Heart left ventricle (tissue), 16 donors: ENCODE results near the gene PARVG. TPM values are rescaled to one million over a fixed set of nuclear protein-coding genes. Genes with fewer than 3 reads are reported as not detected.

Experiments
- ATAC-seq, 4 donors: fragments of 200-7000 bp; cut with Tn5 transposase; one replicate each; pipeline ENCODE4 v1.9.1; 2020 to 2022; ENCODE audit warnings: moderate library complexity in 4 of 4, mild to moderate bottlenecking in 3 of 4, moderate number of reproducible peaks in 1 of 4
- DNase-seq, 5 donors: peaks; one replicate each; pipeline ENCODE4 v3.0.0-alpha.2; 2020
- H3K27ac ChIP-seq, 12 donors: fragments of 200-600 bp; sonication (generic) in 4 of 12; one replicate each; pipeline versions ENCODE4 v1.5.0 to v1.8.0; 2016 to 2022; ENCODE audit warnings: mild to moderate bottlenecking in 2 of 12
- H3K27me3 ChIP-seq, 9 donors: fragments of 200-600 bp; sonication (generic) in 2 of 9; one replicate each; pipeline versions ENCODE4 v1.5.1 to v1.8.0; 2016 to 2022; ENCODE audit warnings: mild to moderate bottlenecking in 3 of 9
- H3K36me3 ChIP-seq, 9 donors: fragments of 200-600 bp; sonication (generic) in 2 of 9; one replicate each; pipeline versions ENCODE4 v1.5.0 to v1.8.0; 2018 to 2022; ENCODE audit warnings: mild to moderate bottlenecking in 2 of 9
- H3K4me1 ChIP-seq, 12 donors: fragments of 200-600 bp; sonication (generic) in 4 of 12; one replicate each; pipeline versions ENCODE4 v1.5.0 to v1.8.0; 2016 to 2022; ENCODE audit warnings: mild to moderate bottlenecking in 3 of 12
- H3K4me3 ChIP-seq, 12 donors: fragments of 200-600 bp; sonication (generic) in 4 of 12; one replicate each; pipeline versions ENCODE4 v1.5.0 to v1.8.0; 2017 to 2022; ENCODE audit warnings: mild to moderate bottlenecking in 9 of 12, moderate library complexity in 4 of 12
- H3K9me3 ChIP-seq, 12 donors: fragments of 200-600 bp; sonication (generic) in 4 of 12; one replicate each; pipeline versions ENCODE4 v1.5.0 to v1.8.0; 2016 to 2022; ENCODE audit warnings: mild to moderate bottlenecking in 1 of 12
- POLR2A ChIP-seq, 2 donors: fragments of 450-650 bp; IDR thresholded peaks; one replicate each; pipeline ENCODE4 v1.6.1; 2017; ENCODE audit warnings: antibody characterized with exemption in 2 of 2, mild to moderate bottlenecking in 2 of 2, moderate library complexity in 2 of 2
- WGBS, 4 donors: extraction: QIAGEN DNeasy Blood & Tissue Kit in 2 of 4; methylation state at CpG; one replicate each; pipeline versions ENCODE4 v1.1.5 to v1.1.7; 2013 to 2018; 5-methylcytosine and 5-hydroxymethylcytosine counted together
- intact Hi-C, 10 donors: fragments of 100-400 bp; cut with DNase I; formaldehyde crosslinking; loops; one replicate each; pipeline versions ENCODE4 v1.11.1 to v1.14.2; 2022
- polyA plus RNA-seq, 2 donors: library from polyadenylated mRNA; stranded (reverse); fragments of 200-250 nt; gene quantifications; one replicate each; pipeline ENCODE4 v1.2.3, GENCODE V29; 2013
- total RNA-seq, 9 donors: library from RNA; depleted of rRNA in 2 of 9; stranded (reverse); fragments of >200 nt in 2 of 9; fragmentation: NEBNext Ultra II Directional in 3 of 9; extraction: Animal tissue kit (Norgen Biotek cat#: 25700) in 3 of 9; gene quantifications; one replicate each; pipeline versions ENCODE4 v1.1.0 to v1.2.4, GENCODE V29; 2016 to 2023
- TF ChIP-seq, protein P1 (sequence below), 12 donors: fragments of 200-600 bp; sonication (generic) in 4 of 12; IDR thresholded peaks; one replicate each; pipeline versions ENCODE4 v1.5.0 to v1.8.0; 2018 to 2022; ENCODE audit warnings: antibody characterized with exemption in 12 of 12, mild to moderate bottlenecking in 5 of 12
- donor health status: ischemic (EF 13 %, LVEDD 7.1; RV severe dilation, severe dysfunction).
- donor health status: healthy with polysubstance abuse.
- donor health status: DM: no; HTN: yes; CAD: no.
- donor health status: DM: no; HTN: no; CAD: no.
- donor health status: ischemic (EF 25% LVEDD 6.9; RV normal size, moderate dysfunction).
- donor health status: ischemic (EF 25% LVEDD 5.7; RV mildly dilated, moderate dysfunction).
- donor health status: healthy.
- donor health status: DM: yes; HTN: yes; CAD: no.
- donor health status: ischemic (EF 35%, LVEDD 5.7; RV mildly dilated, moderate dysfunction).
- donor health status: nonischemic (EF 11% LVEDD 7.7; RV severe dilation, severe dysfunction).
- donor health status: DM: yes; HTN: yes; CAD: no.
- donor health status: PGD.
- donor health status: ischemic (EF 29% LVEDD 5.4; RV normal size, mild dysfunction).
- donor health status: nonischemic (EF 23%, LVEDD 6.1; RV moderate dilation, normal function).

PARVG gene
- total and polyA plus RNA-seq, 11 donors = 1.1 to 34.8 (median 2.2) TPM

DNA sequence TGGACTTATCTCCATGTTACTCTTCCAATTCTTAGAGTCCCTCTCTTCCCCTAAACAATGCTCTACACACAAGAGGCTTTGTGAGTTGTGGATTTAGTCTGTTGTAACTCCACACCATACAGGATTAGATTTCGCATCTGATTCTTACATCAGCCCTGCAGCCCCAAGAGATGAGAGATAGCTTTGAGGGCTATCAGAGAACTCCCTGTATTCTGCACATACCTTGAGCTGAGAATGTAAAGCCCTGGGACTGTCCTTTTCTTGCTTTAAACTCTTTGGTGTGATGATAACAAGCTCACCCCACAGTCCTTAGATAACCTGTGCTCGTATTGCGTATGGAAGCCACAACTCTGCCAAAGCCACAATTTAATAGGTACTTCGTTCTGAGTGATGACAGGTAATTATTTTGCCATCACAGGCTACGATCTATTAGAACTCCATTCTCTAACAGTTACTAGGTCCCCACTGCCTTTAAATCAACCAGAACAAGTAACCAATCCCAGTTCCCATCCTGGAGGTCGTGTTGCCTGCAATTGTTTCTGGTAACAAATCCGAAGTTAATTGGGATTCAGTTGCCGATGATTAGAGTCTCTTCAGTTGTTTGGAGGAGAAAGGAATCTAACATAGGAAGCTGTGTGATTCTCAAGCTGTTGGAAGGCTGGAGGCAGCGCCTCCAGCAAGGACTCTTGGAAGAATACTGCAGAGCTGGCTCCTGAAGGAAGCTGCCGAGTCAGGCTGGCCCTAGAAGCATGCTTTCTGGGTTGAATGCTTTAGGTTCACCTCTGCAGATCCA, 1.3 kb upstream of the PARVG start:
- intact Hi-C loops = no loop called here
- DNase-seq (no peak), ATAC-seq (no peak)
- Histone ChIP-seq H3K27ac (no peak overlapping the region), H3K4me3 (no peak overlapping the region), H3K36me3 (peaks cover 0 to 8% (median 0%) of the 10 kb centered on the region in 9 donors), H3K27me3 (peaks cover 0 to 34% (median 12%) of the 10 kb centered on the region in 9 donors), H3K4me1 (peaks cover 0 to 19% (median 0%) of the 10 kb centered on the region in 12 donors), H3K9me3 (no peaks in the 10 kb centered on the region)
- TF ChIP-seq, protein P1, sequence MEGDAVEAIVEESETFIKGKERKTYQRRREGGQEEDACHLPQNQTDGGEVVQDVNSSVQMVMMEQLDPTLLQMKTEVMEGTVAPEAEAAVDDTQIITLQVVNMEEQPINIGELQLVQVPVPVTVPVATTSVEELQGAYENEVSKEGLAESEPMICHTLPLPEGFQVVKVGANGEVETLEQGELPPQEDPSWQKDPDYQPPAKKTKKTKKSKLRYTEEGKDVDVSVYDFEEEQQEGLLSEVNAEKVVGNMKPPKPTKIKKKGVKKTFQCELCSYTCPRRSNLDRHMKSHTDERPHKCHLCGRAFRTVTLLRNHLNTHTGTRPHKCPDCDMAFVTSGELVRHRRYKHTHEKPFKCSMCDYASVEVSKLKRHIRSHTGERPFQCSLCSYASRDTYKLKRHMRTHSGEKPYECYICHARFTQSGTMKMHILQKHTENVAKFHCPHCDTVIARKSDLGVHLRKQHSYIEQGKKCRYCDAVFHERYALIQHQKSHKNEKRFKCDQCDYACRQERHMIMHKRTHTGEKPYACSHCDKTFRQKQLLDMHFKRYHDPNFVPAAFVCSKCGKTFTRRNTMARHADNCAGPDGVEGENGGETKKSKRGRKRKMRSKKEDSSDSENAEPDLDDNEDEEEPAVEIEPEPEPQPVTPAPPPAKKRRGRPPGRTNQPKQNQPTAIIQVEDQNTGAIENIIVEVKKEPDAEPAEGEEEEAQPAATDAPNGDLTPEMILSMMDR (IDR thresholded peaks at IDR 0.05) = no peak
- no peak for TF ChIP-seq POLR2A (IDR thresholded peaks at IDR 0.05)
- WGBS, 4 donors = 57 to 72% (median 66%) methylated on average over 10 of the region's 10 CpGs

- WGBS, 4 donors = 66 to 89% (median 79%) methylated on average over 6 of the region's 6 CpGs
- Histone ChIP-seq H3K27ac (peak overlapping the region in 1 of 12 donors; percentile 93), H3K27me3 (peaks cover 0 to 34% (median 12%) of the 10 kb centered on the region in 9 donors), H3K4me3 (no peak overlapping the region), H3K4me1 (peaks cover 0 to 19% (median 0%) of the 10 kb centered on the region in 12 donors), H3K36me3 (peaks cover 0 to 9% (median 0%) of the 10 kb centered on the region in 9 donors), H3K9me3 (no peaks in the 10 kb centered on the region)
- DNase-seq = no peak
- TF ChIP-seq POLR2A (IDR thresholded peaks at IDR 0.05) = no peak
- TF ChIP-seq, protein P1 (IDR thresholded peaks at IDR 0.05) = no peak
- ATAC-seq = no peak
- intact Hi-C loops = no loop called here
Observed at GRCh38 chr22:44179989-44180705, 578 bp upstream of the PARVG start.

GRCh38 chr22:44181033-44181911, 547 bp downstream of the PARVG start:
- WGBS, 4 donors = 53 to 60% (median 54%) methylated on average over 39 to 40 of the region's 40 CpGs
- Histone ChIP-seq H3K36me3 (peaks cover 0 to 18% (median 0%) of the 10 kb centered on the region in 9 donors), H3K4me1 (peaks cover 0 to 19% (median 0%) of the 10 kb centered on the region in 12 donors), H3K27ac (peak overlapping the region in 6 of 12 donors; percentile 29 to 93 (median 54)), H3K27me3 (peaks cover 0 to 34% (median 12%) of the 10 kb centered on the region in 9 donors), H3K9me3 (no peaks in the 10 kb centered on the region), H3K4me3 (peak overlapping the region in 11 of 12 donors; percentile 5 to 68 (median 31))
- ATAC-seq (peak in 3 of 4 donors; percentile 36 to 73 (median 41)), DNase-seq (peak in 2 of 5 donors; percentile 53 to 54)
- intact Hi-C loops = no loop called here
- TF ChIP-seq, protein P1 (IDR thresholded peaks at IDR 0.05) = no peak
- no peak for TF ChIP-seq POLR2A (IDR thresholded peaks at IDR 0.05)
